ENCODE measurements around the gene LCAT. TPM values are rescaled to one million over a fixed set of nuclear protein-coding genes. Genes with fewer than 3 reads are reported as not detected.
"Not testable (repeated sequence)": the region's sequence is repeated elsewhere in the genome, so short reads cannot be mapped to it uniquely, and the experiment has no call there.

Gene LCAT
- total RNA-seq, 1 experiment from 2014 or later: 0.97 TPM

GRCh38 chr16:67946966-67947558 is 3.1 kb upstream of the LCAT start:
- DNase-seq (ENCODE audit: low read depth): no peak

GRCh38 chr16:67946128-67946569 is 2.2 kb upstream of the LCAT start:
- DNase-seq (ENCODE audit: low read depth): no peak

GRCh38 chr16:67945392-67945933 is 1.5 kb upstream of the LCAT start:
- no peak for DNase-seq (ENCODE audit: low read depth)

DNA sequence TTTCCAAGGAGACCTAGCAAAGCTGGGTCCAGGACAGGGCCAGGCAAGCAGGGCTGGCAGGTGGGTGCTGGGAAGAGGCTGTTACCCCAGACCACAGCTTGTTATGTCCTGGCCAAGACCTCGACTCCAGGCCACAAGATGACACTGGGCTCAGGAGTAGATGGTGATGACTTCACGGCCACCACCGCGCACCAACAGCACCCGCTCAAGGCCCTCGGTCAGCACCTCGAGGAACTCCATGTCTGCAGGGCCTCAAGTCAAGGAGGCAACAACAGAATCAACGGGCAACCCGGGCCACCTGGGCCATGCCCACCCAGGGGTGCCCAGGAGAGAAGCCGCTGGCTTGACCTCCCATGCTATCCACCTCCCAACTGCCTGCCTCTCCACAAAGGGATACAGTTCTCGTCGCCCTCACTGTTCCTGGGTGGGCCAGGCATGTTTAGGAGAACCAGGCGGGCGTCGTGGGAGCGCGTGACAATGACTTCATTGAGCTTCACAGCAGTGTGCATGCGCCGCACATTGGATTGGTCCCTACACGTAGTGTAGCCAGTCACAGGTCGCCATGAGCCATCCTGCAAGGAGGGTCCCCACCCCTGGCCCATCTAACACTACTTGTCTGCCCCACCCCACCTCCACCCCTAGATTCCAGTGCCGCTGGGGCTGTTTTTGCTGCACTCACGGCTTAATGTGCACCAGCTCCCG is 921 bp upstream of the LCAT start:
- no peak for DNase-seq (ENCODE audit: low read depth)

DNA sequence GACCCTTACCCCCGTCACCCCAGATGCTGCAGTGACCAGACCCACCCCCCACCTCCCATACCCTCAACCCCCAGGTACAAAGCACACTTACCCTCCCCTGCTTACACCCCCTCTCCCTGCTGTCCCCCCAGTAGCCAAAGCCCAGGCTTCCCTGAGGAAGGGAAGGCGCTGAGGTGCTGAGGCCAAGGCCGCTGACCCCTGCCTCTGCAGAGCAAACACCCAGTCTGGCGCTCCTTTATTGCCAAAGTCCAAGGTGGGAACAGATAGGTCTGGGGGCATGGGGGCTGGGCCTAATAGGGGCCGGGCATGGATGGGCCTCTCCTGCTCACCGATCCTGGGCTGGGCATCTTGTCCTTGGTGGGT is 683 bp downstream of the LCAT start:
- DNase-seq (ENCODE audit: low read depth): no peak

- no peak for DNase-seq (ENCODE audit: low read depth)
Measured at GRCh38 chr16:67942510-67943255, 1.2 kb downstream of the LCAT start.

- peak; percentile 38 for DNase-seq (ENCODE audit: low read depth)
Measured at GRCh38 chr16:67942200-67942509, 1.8 kb downstream of the LCAT start.

DNA sequence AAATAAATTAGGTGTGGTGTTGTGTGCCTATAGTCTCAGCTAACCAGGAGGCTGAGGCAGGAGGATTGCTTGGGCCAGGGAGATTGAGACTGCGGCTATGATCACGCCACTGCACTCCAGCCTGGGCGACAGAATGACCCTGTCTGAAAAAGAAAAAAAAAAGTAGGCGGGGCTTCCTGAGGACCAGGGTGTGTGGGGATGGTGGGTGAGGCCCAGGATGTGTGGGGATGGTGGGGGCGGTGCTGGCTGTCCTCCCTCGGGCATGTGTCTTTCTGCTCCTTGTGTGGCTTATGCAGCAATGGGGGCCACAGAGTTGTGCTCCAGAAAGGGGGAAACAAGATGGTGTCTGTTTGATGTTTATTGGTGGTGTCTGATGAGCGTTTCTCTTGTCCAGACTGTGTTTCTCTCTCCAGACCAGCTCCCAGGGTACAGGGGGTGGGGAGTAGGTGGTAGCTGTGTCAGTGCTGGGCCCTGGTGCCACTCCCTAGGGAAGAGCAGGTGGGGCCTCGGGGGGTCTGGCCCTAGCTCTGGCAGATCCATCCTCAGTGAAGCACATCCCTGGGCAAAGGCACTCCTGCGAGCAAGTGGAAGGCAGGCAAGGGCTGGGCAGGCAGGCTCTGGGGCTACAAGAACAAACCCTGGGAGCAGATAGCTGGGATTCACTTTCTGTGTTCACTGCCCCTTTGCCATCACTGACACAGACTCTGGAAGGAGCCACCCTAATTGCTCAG is 2.3 kb downstream of the LCAT start:
- DNase-seq (ENCODE audit: low read depth): no peak

DNA sequence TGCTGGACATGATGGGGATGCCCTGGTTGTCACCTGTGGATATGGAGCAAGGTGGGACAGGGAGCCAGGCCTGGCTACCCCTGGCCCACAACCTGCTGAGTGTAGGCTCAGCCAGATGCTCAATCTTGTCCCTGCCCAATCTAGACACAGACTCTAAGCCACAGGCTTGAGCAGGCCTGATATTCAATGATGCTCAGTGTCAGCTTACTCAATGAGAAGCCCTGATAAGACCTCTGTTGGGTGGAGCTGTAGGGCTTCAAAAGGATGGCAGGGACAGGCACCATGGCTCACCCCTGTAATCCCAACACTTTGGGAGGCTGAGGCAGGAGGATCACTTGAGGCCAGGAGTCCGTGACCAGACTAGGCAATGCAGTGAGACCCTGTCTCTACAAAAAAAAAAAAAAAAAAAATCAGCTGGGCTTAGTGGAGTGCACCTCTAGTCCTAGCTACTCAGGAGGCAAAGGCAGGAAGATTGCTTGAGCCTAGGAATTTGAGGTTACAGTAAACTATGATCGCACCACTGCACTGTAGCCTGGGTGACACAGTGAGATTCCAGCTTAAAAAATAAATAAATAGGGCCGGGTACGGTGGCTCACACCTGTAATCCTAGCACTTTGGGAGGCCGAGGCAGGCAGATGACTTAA is 3.4 kb downstream of the LCAT start:
- no peak for DNase-seq (ENCODE audit: low read depth)

DNA sequence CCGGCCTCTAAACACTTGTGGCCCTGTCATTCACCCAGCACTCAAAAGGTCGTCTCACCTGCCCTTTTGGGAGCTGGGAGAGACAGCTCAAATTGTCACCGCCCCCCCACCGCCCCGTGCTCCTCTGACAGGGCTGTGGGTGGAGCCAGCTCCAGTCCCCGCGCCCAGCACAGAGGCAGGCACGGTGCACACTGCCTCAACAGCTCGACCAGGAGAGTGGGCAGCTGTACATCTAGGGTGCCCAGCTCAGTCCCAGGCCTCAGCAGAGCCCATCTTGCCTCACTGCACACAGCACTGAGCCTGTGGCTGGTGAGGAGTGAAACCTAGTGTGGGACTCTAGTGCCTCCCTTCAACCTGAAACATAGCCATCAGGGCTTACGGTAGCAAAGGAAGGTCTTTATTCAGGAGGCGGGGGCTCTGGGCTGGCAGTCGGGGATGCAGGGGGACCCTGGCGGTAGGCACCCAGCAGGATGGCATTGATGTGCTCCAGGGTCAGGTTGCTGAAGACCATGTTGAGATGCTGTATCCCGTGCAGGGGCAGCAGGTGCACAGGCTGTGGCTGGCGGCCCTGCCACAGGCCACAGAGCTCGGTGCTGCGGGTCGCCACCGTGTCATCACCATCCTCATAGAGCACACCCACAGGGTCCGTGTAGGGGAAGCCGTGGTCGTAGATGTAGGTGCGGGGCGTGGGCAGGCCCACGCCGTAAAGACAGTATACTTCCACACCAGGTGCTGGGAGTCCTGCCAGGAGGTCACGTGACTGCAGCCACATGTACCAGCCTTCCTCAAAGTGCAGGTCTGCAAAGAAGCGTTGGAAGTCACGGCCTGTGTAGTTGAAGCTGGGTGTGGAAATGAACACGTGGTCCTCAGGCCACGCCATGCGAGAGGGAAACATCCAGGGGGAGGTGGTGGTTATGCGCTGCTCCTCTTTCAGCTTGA is 4.1 kb downstream of the LCAT start:
- no peak for DNase-seq (ENCODE audit: low read depth)

DNA sequence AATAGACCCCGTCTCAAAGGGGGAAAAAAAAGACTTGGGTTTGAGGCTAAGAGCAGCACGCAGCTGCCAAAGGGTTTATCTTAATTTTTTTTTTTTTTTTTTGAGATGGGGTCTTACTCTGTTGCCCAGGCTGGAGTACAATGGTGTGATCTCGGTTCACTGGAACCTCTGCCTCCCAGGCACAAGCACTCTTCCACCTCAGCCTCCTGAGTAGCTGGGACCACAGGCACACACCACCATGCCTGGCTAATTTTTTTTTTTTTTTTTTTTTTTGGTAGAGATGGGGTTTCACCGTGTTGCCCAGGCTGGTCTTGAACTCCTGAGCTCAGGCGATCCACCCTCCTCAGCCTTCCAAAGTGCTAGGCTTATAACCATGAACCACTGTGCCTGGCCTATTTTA is 6.2 kb downstream of the LCAT start:
- not testable (repeated sequence) for DNase-seq (ENCODE audit: low read depth)

GRCh38 chr16:67936880-67937605 is 6.9 kb downstream of the LCAT start:
- no peak for DNase-seq (ENCODE audit: low read depth)

GRCh38 chr16:67936124-67936879 is 7.6 kb downstream of the LCAT start, which contains the start of gene PSMB10:
Gene PSMB10, minus strand, starts transcription at chr16:67936850. Its CDS starts 101 bp downstream, at chr16:67936749.
- DNase-seq (ENCODE audit: low read depth): peak; percentile 74

DNA sequence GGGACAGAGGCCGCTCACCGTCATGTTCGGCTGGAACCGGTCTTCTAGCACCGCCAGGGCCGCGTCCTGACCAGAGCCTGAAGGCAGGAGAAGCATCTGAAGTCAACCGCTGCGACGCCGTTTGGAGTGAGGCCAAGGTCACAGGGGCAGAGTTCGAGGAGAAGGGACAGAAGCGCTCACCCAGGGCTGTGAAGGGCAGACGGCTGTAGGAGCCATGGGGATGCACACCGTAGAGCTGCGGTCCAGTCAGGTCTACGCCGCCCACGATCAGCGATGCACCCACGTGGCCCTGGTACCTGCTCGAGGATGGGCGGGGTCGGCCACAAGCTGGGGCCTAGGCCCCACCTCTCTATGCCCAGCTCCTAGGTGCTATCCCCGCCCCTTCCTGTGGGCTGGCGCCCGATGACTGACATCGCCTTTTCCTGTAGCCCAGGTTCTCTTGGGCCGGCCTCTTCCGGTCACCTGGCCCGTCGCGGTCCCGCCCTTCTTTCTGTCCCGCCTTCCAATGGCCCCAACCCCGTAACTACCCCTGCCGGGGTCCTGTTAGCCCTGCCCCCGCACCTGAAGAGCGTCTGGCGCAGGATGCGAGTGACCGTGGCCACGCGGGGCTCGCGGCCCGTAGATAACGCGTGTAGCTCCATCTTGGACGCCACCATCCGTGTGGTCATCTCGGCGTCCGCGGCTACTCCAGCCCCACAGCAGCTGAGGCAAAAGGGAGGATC is 8.4 kb downstream of the LCAT start:
- DNase-seq (ENCODE audit: low read depth): peak; percentile 95

GRCh38 chr16:67935101-67935401 is 8.9 kb downstream of the LCAT start:
- DNase-seq (ENCODE audit: low read depth): no peak

GRCh38 chr16:67934306-67935100 is 9.4 kb downstream of the LCAT start:
- DNase-seq (ENCODE audit: low read depth): no peak

DNA sequence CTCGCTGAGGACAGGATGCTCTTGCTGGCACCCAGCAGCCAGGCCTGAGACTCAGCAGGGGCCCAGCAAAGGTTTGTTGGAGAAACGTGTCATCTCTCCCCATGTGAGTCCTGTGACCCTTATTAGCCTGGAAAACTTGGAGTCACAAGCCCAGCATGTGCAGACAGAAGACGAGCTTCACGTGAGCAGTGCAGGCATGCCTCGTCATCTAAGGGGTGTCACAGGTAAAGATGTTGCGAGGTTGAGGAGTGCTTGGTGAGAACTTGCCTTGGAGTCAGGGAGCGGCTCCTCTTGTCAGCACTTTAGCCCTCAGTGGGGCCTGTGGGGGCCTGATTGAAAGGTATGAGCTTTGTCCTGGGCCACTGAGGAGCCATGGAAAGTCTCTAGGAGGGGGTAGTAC is 10.1 kb downstream of the LCAT start:
- no peak for DNase-seq (ENCODE audit: low read depth)

DNA sequence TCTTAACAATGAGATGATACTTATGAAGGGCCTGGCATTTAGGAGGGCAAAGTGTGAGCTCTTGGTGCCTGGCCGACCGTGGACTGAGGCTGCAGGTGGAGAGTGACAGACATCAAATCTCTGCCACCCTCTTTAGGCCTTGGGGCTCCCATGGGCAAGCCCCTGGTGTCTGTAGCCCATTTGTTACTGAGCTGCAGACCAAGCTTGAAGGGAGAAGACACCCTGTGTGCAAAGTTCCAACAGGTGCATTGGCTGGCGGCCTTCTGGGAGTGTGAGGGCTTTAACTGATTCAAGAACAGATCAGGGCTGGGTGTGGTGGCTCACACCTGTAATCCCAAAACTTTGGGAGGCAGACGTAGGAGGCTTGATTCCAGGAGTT is 11.5 kb downstream of the LCAT start:
- DNase-seq (ENCODE audit: low read depth): no peak
